Measurements from ENCODE around the gene POLDIP2.

The POLDIP2 gene

DNA sequence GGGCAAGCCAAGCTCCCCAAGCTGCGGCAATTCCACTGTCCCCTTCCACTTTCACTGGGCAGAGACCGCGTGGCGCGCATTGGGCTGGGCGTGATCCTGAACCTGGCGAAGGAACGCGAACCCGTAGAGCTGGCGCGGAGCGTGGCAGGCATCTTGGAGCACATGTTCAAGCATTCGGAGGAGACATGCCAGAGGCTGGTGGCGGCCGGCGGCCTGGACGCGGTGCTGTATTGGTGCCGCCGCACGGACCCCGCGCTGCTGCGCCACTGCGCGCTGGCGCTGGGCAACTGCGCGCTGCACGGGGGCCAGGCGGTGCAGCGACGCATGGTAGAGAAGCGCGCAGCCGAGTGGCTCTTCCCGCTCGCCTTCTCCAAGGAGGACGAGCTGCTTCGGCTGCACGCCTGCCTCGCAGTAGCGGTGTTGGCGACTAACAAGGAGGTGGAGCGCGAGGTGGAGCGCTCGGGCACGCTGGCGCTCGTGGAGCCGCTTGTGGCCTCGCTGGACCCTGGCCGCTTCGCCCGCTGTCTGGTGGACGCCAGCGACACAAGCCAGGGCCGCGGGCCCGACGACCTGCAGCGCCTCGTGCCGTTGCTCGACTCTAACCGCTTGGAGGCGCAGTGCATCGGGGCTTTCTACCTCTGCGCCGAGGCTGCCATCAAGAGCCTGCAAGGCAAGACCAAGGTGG lies 24.0 kb upstream of the POLDIP2 start:
- no peaks in the 10 kb centered on the region for H4K20me1 ChIP-seq (ENCODE audit: low read depth, low read length)
- H3K27me3 ChIP-seq (ENCODE audit: low read length) = no peaks in the 10 kb centered on the region
- no peaks in the 10 kb centered on the region for H3K79me2 ChIP-seq (ENCODE audit: insufficient read depth, low read length)
- TF ChIP-seq, protein P1, sequence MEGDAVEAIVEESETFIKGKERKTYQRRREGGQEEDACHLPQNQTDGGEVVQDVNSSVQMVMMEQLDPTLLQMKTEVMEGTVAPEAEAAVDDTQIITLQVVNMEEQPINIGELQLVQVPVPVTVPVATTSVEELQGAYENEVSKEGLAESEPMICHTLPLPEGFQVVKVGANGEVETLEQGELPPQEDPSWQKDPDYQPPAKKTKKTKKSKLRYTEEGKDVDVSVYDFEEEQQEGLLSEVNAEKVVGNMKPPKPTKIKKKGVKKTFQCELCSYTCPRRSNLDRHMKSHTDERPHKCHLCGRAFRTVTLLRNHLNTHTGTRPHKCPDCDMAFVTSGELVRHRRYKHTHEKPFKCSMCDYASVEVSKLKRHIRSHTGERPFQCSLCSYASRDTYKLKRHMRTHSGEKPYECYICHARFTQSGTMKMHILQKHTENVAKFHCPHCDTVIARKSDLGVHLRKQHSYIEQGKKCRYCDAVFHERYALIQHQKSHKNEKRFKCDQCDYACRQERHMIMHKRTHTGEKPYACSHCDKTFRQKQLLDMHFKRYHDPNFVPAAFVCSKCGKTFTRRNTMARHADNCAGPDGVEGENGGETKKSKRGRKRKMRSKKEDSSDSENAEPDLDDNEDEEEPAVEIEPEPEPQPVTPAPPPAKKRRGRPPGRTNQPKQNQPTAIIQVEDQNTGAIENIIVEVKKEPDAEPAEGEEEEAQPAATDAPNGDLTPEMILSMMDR (IDR thresholded peaks at IDR 0.05; ENCODE audit: insufficient read depth, low read length, poor library complexity, severe bottlenecking) = no peak
- no peak for TF ChIP-seq EZH2phosphoT487 (conservative IDR thresholded peaks at IDR 0.05; ENCODE audit: low read length)
- no peak overlapping the region for H3K4me2 ChIP-seq (ENCODE audit: low read depth, low read length, poor library complexity, severe bottlenecking)
- H3K27ac ChIP-seq (ENCODE audit: low read depth, low read length) = no peak overlapping the region
- no peaks in the 10 kb centered on the region for H3K9me3 ChIP-seq (ENCODE audit: insufficient read depth, low read length)
- H3K36me3 ChIP-seq (ENCODE audit: low read length) = no peaks in the 10 kb centered on the region
- H3K9me2 ChIP-seq (replicated peaks; ENCODE audit: insufficient read depth, low read length) = no peaks in the 10 kb centered on the region
- no peaks in the 10 kb centered on the region for H3F3A ChIP-seq (ENCODE audit: insufficient read depth)
- no peak overlapping the region for H3K9ac ChIP-seq (ENCODE audit: low read length)
- no peak overlapping the region for H2AFZ ChIP-seq (ENCODE audit: low read depth, low read length, severe bottlenecking)
- H3K4me3 ChIP-seq (ENCODE audit: insufficient read depth, low read length, poor library complexity, severe bottlenecking) = no peak overlapping the region

DNA sequence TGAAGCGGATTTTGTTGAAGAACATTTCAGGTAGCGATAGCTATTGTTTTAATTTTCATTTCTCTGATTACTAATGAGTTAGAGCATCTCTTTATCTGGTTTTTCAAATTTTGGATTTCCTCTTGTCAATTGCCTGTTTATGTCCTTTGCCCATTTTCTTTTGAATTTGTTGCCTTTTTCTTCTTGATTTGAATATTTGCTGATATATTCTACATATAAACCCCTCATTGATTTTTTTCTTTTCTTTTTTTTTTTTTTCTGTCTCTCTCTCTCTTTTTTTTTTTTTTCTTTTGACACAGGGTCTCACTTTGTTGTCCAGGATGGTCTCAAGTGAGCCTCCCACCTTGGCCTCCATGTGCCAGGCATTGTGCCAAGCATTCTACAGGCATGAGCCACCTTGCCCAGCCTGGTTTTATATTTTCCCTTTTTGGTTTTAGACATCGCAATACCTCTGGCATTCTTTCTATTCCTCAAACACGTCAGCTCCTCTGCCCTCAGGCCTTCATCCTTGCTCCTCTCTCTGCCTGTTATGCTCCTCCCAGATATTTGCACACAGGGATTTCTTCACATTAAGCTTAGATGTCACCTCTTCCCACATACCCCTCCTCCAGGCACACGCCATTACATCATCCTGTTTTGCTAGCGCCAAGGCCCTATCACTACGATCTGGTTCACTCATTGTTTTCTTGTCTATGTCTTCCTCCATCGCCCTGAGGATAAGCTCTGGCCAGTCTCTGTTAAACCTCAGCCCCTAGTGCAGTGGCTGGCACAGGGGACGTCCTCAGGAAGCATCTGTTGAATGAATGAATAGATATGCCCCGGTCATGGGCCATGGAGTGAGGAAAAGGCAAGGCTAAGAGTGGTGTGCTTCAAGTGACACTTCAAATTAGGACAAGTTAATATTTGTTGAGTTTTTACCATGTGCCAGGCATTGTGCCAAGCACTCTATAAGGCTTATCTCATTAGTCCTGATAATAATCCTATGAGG lies 22.8 kb upstream of the POLDIP2 start:
- Histone ChIP-seq H3K9ac (ENCODE audit: low read length) (no peak overlapping the region), H3F3A (ENCODE audit: insufficient read depth) (no peaks in the 10 kb centered on the region), H3K36me3 (ENCODE audit: low read length) (no peaks in the 10 kb centered on the region), H3K4me3 (ENCODE audit: insufficient read depth, low read length, poor library complexity, severe bottlenecking) (no peak overlapping the region), H2AFZ (ENCODE audit: low read depth, low read length, severe bottlenecking) (no peak overlapping the region), H4K20me1 (ENCODE audit: low read depth, low read length) (no peaks in the 10 kb centered on the region), H3K27ac (ENCODE audit: low read depth, low read length) (no peak overlapping the region), H3K4me2 (ENCODE audit: low read depth, low read length, poor library complexity, severe bottlenecking) (no peak overlapping the region), H3K79me2 (ENCODE audit: insufficient read depth, low read length) (no peaks in the 10 kb centered on the region), H3K9me3 (ENCODE audit: insufficient read depth, low read length) (no peaks in the 10 kb centered on the region), H3K9me2 (replicated peaks; ENCODE audit: insufficient read depth, low read length) (no peaks in the 10 kb centered on the region), H3K27me3 (ENCODE audit: low read length) (no peaks in the 10 kb centered on the region)
- TF ChIP-seq EZH2phosphoT487 (conservative IDR thresholded peaks at IDR 0.05; ENCODE audit: low read length) = no peak
- TF ChIP-seq, protein P1 (IDR thresholded peaks at IDR 0.05; ENCODE audit: insufficient read depth, low read length, poor library complexity, severe bottlenecking) = no peak

DNA sequence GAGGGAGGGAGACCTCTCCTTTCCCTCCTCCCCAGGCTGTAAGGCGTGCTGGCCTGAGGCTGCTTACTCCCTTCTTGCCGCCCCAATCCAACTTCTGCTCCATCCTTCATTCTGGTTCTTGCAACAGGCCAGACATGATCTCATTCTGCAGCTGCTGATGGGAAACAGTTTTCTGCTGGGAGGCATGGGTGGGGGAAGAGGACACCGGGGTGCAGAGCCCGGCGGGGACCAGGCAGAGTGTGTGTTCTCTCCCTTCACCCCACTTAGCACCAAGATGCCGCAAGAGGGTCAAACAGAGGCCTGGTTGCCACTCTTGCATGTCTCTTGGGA lies 15.6 kb upstream of the POLDIP2 start:
- no peak overlapping the region for H2AFZ ChIP-seq (ENCODE audit: low read depth, low read length, severe bottlenecking)

More for the DNA sequence above, 15.6 kb upstream of the POLDIP2 start:
- no peaks in the 10 kb centered on the region for H3K9me3 ChIP-seq (ENCODE audit: insufficient read depth, low read length)
- H3K4me3 ChIP-seq (ENCODE audit: insufficient read depth, low read length, poor library complexity, severe bottlenecking) = no peak overlapping the region
- no peaks in the 10 kb centered on the region for H3K9me2 ChIP-seq (replicated peaks; ENCODE audit: insufficient read depth, low read length)
- TF ChIP-seq, protein P1 (IDR thresholded peaks at IDR 0.05; ENCODE audit: insufficient read depth, low read length, poor library complexity, severe bottlenecking) = no peak
- TF ChIP-seq EZH2phosphoT487 (conservative IDR thresholded peaks at IDR 0.05; ENCODE audit: low read length) = no peak
- H4K20me1 ChIP-seq (ENCODE audit: low read depth, low read length) = no peaks in the 10 kb centered on the region
- H3F3A ChIP-seq (ENCODE audit: insufficient read depth) = peaks cover 14% of the 10 kb centered on the region
- H3K27me3 ChIP-seq (ENCODE audit: low read length) = no peaks in the 10 kb centered on the region
- H3K9ac ChIP-seq (ENCODE audit: low read length) = no peak overlapping the region
- peak overlapping the region; percentile 100 for H3K4me2 ChIP-seq (ENCODE audit: low read depth, low read length, poor library complexity, severe bottlenecking)
- H3K27ac ChIP-seq (ENCODE audit: low read depth, low read length) = no peak overlapping the region
- no peaks in the 10 kb centered on the region for H3K36me3 ChIP-seq (ENCODE audit: low read length)
- no peaks in the 10 kb centered on the region for H3K79me2 ChIP-seq (ENCODE audit: insufficient read depth, low read length)
